Measurements from ENCODE around the gene FOLR3. TPM values are rescaled to one million over a fixed set of nuclear protein-coding genes. Genes with fewer than 3 reads are reported as not detected.
A peak's percentile ranks its signal among the peaks of the same experiment; 100 is the strongest.
"Not testable (repeated sequence)": the region's sequence is repeated elsewhere in the genome, so short reads cannot be mapped to it uniquely, and the experiment has no call there.

Gene FOLR3
- total RNA-seq, 1 donor from 2014 or later = 1.7 TPM

- DNase-seq (ENCODE audit: missing footprints) = no peak
- intact Hi-C loops (cut with DNase I) = loop anchor here (10.0 kb wide), 1 partner anchor 316 kb away; the partner anchor contains the start of gene CLPB
- no peak for ATAC-seq
Measured at GRCh38 chr11:72119198-72119597, 16.3 kb upstream of the FOLR3 start.

- no peak for ATAC-seq
Measured at GRCh38 chr11:72120930-72121329, 14.6 kb upstream of the FOLR3 start.

GRCh38 chr11:72122607-72123006, 12.9 kb upstream of the FOLR3 start:
- ATAC-seq = no peak
- no peak for DNase-seq (ENCODE audit: missing footprints)
- intact Hi-C loops (cut with DNase I) = no loop called here

More at GRCh38 chr11:72120930-72121329, 14.6 kb upstream of the FOLR3 start:
- intact Hi-C loops (cut with DNase I) = no loop called here
- no peak for DNase-seq (ENCODE audit: missing footprints)

- ATAC-seq (no peak), DNase-seq (ENCODE audit: missing footprints) (no peak)
- intact Hi-C loops (cut with DNase I) = no loop called here
Measured at GRCh38 chr11:72123117-72123653, 12.3 kb upstream of the FOLR3 start.

GRCh38 chr11:72124046-72124445, 11.5 kb upstream of the FOLR3 start:
- ATAC-seq = no peak
- no peak for DNase-seq (ENCODE audit: missing footprints)
- intact Hi-C loops (cut with DNase I) = no loop called here

GRCh38 chr11:72125956-72126355, 9.6 kb upstream of the FOLR3 start:
- DNase-seq (ENCODE audit: missing footprints) (no peak), ATAC-seq (no peak)
- intact Hi-C loops (cut with DNase I) = no loop called here

- intact Hi-C loops (cut with DNase I) = no loop called here
- DNase-seq (ENCODE audit: missing footprints) = no peak
Measured at GRCh38 chr11:72127923-72128322, 7.6 kb upstream of the FOLR3 start.

GRCh38 chr11:72129381-72129780, 6.1 kb upstream of the FOLR3 start:
- intact Hi-C loops (cut with DNase I) = no loop called here
- ATAC-seq = no peak
- DNase-seq (ENCODE audit: missing footprints) = no peak

More at GRCh38 chr11:72127923-72128322, 7.6 kb upstream of the FOLR3 start:
- ATAC-seq = no peak

- DNase-seq (ENCODE audit: missing footprints) = no peak
- ATAC-seq = no peak
- intact Hi-C loops (cut with DNase I) = no loop called here
Measured at GRCh38 chr11:72132646-72133045, 2.9 kb upstream of the FOLR3 start.

- no peak for ATAC-seq
- DNase-seq (ENCODE audit: missing footprints) = no peak
- intact Hi-C loops (cut with DNase I) = no loop called here
Measured at GRCh38 chr11:72135891-72136683, 562 bp downstream of the FOLR3 start.

GRCh38 chr11:72136684-72137262, 1.2 kb downstream of the FOLR3 start:
- intact Hi-C loops (cut with DNase I) = no loop called here
- ATAC-seq (no peak), DNase-seq (ENCODE audit: missing footprints) (no peak)

- intact Hi-C loops (cut with DNase I) = no loop called here
- ATAC-seq = no peak
- DNase-seq (ENCODE audit: missing footprints) = no peak
Measured at GRCh38 chr11:72138821-72139390, 3.4 kb downstream of the FOLR3 start.

GRCh38 chr11:72139500-72139899, 4.0 kb downstream of the FOLR3 start:
- no peak for ATAC-seq
- no peak for DNase-seq (ENCODE audit: missing footprints)
- intact Hi-C loops (cut with DNase I) = no loop called here

- intact Hi-C loops (cut with DNase I) = loop anchor here (5.0 kb wide), 1 partner anchor 163 kb away; no protein-coding TSS in a partner anchor
- DNase-seq (ENCODE audit: missing footprints) (no peak), ATAC-seq (no peak)
Measured at GRCh38 chr11:72140661-72141060, 5.1 kb downstream of the FOLR3 start.

- no peak for ATAC-seq
- intact Hi-C loops (cut with DNase I) = loop anchor here (5.0 kb wide), 1 partner anchor 164 kb away; no protein-coding TSS in a partner anchor
- no peak for DNase-seq (ENCODE audit: missing footprints)
Measured at GRCh38 chr11:72141066-72141465, 5.5 kb downstream of the FOLR3 start.

- intact Hi-C loops (cut with DNase I) = loop anchor here (5.0 kb wide), 1 partner anchor 165 kb away; no protein-coding TSS in a partner anchor
- ATAC-seq = peak; percentile 23
- not testable (repeated sequence) for DNase-seq (ENCODE audit: missing footprints)
Measured at GRCh38 chr11:72142086-72142485, 6.6 kb downstream of the FOLR3 start.

- intact Hi-C loops (cut with DNase I) = loop anchor here (5.0 kb wide), 1 partner anchor 165 kb away; no protein-coding TSS in a partner anchor
- not testable (repeated sequence) for DNase-seq (ENCODE audit: missing footprints); ATAC-seq
Measured at GRCh38 chr11:72142543-72142942, 7.0 kb downstream of the FOLR3 start.

GRCh38 chr11:72144807-72145565, 9.5 kb downstream of the FOLR3 start:
- no peak for DNase-seq (ENCODE audit: missing footprints)
- intact Hi-C loops (cut with DNase I) = loop anchor here (5.0 kb wide), 1 partner anchor 168 kb away; no protein-coding TSS in a partner anchor
- ATAC-seq = no peak

GRCh38 chr11:72146625-72147024, 11.1 kb downstream of the FOLR3 start:
- ATAC-seq (no peak), DNase-seq (ENCODE audit: missing footprints) (no peak)
- intact Hi-C loops (cut with DNase I) = no loop called here

All from Right ventricle myocardium inferior (tissue), 1 donor.